22Rv1 (cell line): ENCODE measurements around the gene OR7D2.

Experiments
- ZFX ChIP-seq: fragments of 450-650 bp; IDR thresholded peaks from 2 replicates; pipeline ENCODE4 v1.6.1; 2017; ENCODE audit warnings: antibody characterized with exemption, borderline replicate concordance
- TF ChIP-seq, protein P1 (sequence below): fragments of 450-650 bp; IDR thresholded peaks from 2 replicates; pipeline ENCODE4 v1.5.1; 2017; ENCODE audit warnings: mild to moderate bottlenecking

DNA sequence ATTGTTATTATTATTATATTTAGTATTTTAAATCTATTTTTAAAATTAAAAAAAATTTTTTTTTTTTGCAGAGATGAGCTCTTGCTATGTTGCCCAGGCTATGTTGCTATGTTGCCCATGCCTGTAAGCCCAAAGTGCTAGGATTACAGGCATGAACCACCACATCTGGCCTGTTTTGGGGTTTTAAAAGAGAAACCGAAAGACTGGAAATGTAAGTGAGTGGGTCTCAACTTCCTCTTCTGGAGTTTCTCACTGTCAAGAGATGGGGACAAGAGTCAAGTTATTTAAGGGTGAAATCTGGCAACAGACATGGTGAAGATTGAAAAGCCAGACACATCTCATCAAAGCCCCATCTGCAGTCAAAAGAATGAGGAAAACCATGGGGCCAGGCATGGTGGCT, 47.8 kb upstream of the OR7D2 start:
- TF ChIP-seq, protein P1, sequence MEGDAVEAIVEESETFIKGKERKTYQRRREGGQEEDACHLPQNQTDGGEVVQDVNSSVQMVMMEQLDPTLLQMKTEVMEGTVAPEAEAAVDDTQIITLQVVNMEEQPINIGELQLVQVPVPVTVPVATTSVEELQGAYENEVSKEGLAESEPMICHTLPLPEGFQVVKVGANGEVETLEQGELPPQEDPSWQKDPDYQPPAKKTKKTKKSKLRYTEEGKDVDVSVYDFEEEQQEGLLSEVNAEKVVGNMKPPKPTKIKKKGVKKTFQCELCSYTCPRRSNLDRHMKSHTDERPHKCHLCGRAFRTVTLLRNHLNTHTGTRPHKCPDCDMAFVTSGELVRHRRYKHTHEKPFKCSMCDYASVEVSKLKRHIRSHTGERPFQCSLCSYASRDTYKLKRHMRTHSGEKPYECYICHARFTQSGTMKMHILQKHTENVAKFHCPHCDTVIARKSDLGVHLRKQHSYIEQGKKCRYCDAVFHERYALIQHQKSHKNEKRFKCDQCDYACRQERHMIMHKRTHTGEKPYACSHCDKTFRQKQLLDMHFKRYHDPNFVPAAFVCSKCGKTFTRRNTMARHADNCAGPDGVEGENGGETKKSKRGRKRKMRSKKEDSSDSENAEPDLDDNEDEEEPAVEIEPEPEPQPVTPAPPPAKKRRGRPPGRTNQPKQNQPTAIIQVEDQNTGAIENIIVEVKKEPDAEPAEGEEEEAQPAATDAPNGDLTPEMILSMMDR = no peak
- TF ChIP-seq ZFX = no peak
